Measurements from ENCODE around the gene ACAT2.

DNA sequence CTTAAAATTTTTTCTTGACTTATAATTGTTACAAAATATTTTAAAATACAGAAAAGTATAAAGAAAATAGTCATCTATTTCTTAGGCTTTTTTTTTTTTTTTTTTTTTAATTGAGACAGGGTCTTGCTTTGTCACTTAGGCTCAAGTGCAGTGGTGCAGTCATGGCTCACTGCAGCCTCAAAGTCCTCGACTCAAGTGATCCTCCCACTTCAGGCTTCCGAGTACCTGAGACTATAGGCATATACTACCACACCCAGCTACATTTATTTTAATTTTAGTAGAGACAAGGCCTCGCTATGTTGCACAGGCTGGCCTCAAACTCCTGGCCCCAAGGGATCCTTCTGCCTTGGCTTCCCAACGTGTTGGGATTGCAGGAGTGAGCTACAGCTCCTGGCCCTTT lies 5.3 kb upstream of the ACAT2 start:
- no peak for TF ChIP-seq POLR2A (IDR thresholded peaks at IDR 0.05)
- no peak for TF ChIP-seq POLR2AphosphoS5 (IDR thresholded peaks at IDR 0.05; ENCODE audit: insufficient read depth in 1 of 2, low read depth in 1 of 2)
- no peak for TF ChIP-seq CTCF (IDR thresholded peaks at IDR 0.05)

Measured in vagina (tissue), 2 donors.